GM18907 (cell line): Measurements from ENCODE around the gene GLI3.

Experiments used
- ATAC-seq: cut with Tn5 transposase; IDR thresholded peaks from one replicate; pipeline ENCODE4 v1.9.1; 2021; ENCODE audit warnings: mild to moderate bottlenecking, moderate library complexity; ENCODE audit not compliant: unreplicated experiment

The GLI3 gene

DNA sequence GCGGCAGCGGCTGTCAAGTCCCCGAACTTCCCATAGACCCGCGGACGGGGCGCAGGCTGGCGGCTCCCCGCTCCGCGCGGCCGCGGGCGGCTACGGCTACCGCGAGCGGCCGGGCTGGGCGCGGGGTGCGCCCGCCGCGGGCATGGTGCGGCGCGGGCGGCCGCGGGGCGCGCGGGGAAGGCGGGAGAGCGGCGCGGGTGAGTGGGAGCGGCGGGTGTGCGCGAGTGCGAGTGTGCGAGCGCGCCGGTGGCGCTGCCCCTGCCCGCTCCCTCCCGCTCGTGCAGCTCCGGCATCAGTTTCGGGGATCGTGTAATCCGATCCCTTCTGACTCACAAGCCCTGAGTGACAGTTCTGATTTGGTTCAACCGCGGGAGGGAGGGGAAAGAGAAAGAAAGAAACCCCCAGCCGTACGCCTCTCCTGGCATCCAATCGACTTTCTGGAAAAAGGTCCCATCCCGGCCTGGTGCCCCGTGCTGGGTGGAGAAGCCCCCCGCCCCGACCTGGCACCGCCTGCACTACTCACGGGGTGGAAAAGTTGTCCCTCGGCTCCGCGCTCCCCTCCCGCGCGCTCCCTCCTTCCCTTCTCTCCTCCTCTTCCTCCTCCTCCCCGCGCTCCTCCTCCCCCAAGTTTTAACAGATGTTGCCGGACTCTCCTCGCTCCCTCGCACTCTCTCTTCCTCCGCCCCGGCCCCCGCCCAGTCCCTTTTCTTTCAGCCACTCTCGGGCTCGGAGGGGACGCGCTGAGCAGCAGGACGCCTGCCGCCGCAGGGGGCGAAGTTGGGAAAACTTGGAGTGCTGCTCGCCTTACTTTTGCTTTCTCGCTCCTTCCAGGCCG lies at the start of gene GLI3:
Gene GLI3, minus strand, starts transcription at position 234 of the 835 bp plus-strand sequence. CDS start 13,956 bp downstream, outside the sequence.
- ATAC-seq, result peak; percentile 70

DNA sequence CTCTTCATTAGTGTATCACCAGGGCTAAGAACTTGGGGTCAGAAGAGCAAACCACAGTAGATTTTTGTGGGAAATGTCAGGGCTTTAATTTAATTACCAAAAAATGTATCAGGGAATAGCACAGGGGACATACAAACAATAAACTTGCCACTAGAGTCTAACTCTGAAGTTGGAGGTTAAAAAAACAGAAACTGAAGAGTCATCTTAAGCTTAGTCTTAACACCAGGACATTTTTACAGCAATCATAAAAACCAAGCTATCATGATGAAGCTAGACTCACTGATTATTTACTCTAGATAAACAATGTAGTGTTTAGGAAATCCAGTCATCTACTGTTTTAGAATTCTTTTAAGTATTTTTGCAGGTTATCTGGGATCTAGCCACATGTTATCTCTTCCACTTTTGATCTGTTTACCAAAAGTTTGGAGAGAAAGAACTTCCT lies 48.4 kb upstream of the GLI3 start:
- ATAC-seq, result no peak

DNA sequence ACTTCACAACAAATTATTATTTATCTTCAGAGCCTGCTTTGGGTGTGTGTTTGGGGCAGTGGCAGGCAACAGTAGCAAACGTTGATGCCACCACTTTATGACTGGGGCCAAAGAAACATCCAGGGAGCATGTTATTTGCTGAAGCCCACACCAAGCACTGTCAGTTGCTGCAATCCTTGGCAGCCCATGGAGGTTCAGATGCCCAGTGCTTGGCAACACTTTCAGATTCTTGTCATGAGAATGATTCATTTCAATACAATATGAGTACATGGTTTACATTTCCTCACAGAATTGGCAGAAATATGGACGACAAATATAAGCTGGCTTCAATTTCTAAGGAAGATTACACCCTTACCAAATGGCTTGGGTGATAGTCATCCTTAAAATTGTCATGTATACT lies 46.5 kb upstream of the GLI3 start:
- no peak for ATAC-seq

DNA sequence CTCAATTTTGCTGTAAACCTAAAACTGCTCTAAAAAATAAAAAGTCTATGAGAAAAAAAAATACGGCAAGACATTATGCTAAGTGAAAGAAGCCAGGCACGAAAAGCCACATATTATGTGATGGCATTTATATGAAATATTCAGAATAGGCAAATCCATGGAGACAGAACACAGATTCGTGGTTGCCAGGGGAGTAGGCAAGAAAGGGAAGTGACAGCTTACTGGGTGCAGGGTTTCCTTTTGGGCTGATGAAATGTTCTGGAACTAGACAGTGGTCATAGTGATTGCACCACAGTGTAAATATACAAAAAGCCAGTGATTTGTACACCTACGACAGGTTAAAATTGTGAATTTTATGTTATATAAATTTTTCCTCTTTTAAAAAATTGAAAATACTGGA lies 41.3 kb upstream of the GLI3 start:
- ATAC-seq, result no peak

DNA sequence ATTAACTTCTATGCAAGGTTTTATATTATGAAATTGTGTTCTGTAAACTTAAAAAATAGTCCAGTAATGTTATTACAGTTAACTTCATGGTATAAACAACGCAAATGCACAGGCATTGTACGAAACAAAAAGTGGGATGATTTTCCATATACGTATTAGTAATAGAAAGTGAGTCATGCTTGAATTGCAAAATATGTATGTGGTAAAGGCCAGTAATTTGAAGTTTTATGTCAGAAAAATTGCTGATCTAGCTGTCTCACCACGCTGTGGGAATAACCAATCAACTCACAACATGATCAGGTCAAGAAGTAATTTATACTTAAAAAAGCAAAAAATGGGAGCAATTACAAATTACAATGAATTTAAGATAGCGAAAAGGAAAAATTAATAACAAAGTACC lies 37.0 kb upstream of the GLI3 start:
- ATAC-seq, result no peak

DNA sequence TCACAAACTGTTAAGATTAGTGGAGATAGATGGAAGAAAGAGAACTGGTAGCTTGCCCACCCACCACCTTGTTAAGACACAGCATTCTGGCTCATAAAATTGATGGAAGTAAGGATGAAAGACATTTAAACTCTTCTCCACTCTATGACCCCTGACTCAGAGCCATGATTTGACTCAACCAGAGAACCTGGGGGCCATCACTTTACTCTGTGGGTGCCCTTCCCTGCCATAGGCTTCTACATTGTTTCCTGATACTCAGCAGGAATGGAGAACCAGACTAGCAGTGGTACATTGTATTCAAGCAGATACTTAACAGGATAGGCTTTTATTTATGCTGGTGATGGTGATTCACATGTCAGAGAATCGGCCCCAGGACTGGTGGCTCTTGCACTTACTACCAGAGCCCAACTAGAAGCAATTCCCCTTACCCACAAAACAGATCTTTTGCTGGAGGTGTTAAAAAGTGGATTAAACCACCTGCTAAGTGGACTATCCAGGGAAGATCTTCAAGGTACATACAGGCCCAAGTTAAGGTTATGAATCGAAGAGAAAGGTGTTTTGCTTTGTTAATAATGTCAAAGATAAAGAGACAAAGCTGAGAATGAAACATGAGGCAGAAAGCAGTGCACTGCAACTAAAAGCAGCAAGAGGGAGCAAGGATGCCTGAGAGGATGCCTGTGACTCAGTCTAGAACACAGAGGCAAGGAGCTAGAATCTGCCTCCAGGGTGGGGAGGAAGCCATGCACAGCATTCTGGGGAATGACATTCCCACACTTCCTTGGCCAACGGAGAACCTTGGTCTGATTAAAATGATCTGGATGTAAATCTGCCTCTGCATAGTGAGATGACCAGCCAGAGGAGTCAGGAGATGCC lies 36.0 kb upstream of the GLI3 start:
- ATAC-seq, result no peak

DNA sequence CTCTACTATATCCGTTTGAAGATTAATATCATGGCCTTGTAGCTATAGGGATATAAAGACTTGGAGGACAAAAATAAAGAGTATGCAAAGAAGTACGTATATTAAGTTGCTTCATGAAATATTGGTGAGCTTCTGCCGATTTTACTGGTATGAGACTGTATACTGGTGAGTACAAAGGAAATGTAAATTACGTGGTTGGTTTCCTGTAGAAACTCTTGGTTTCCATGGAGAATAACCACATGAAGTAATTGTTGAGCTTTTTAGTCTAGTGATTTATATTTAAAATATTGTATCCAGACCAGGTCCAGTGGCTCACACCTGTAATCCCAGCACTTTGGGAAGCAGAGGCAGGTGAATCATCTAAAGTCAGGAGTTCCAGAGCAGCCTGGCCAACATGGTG lies 32.2 kb upstream of the GLI3 start:
- no peak for ATAC-seq

DNA sequence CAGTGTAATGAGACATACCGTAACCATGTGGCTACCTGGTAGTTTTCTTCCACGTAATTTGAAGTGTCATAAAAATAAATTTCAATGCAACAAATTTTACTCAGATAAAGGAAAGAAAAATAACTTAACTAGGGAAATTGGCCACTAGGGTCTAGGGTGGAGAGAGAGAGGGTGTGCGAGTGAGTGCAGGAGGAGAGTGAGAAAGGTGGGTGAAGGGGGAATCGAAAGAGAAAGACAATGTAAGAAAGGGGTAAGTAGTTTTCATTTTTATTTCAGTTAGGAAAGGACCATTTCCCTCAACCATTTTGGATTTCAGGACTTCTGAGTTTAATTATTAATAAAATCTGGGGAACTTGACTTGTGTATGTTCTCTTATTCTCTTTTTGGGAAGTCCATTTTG lies 27.7 kb upstream of the GLI3 start:
- no peak for ATAC-seq

DNA sequence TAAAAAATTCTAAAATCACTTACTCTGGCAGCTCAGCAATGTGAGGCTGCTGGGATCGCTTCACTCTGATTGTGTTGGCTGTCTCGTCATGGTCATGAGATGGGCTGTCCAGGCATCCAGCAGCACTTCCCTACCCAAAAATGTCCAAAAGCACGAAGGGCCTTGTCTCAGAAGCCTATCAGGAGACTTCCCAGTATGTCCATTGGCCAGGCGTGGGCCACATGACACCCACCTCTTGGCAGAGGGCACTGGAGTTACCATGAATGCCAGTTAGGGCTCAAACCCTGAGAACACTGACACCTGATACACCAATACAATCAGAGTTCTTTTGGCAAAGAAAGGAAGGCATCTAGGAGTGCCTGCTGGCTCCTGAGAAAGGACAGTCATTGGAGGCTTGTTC lies 27.0 kb upstream of the GLI3 start:
- no peak for ATAC-seq

DNA sequence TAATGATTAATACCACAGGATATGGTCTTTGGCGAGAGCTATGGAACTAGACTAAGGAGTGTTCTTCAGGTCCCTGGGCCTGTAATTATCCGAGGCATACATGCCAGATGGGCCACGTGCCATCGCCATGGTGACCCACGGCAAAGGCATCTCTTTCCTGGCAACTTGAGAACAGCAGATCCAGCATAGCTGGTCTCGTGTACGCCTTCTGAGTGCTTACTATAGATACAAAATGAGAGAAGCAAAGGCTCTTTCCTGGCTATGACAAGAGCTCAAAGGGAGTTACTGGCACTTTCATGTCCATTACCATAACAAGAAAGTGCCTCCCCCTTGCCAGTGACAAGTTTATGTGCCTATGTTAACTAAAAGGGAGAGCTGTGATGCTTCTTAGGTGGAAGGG lies 26.0 kb upstream of the GLI3 start:
- ATAC-seq, result no peak

DNA sequence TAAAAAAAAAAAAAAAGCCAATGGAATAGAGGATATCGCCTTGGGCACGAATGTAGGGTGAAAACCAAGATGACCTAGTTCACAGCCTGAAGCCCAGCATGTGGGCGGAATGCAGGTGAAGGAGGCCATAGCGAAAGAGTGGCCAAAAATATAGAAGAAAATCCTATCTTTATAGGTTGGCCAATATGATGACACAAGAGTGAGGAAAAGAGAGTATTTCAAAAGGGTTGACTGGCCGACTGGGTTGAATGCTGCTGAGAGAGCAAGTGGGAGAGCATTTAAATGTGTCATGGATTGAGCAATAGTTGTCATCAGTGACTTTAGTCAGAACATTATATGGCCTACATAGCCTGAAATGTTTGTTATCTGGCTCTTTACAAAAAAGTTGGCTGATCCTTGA lies 17.2 kb upstream of the GLI3 start:
- no peak for ATAC-seq

DNA sequence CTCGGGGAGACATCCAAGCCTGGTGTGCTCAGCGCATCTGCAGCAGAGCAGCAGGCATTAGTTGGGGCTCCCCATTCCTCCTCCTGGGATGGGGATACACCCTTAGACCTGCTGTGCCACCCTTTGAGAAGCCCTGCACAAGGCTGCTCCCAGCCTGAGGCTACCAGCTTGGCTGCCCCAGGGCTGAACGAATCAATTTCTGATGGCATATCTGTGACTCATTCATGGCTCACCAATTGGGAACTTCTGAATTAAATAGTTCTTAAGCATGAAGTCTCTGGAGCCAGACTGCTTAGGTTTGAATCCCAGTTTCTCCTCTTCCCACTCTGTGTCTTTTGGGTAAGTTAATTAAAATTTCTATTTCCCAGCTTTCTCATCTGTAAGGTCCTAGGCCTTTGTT lies 16.3 kb upstream of the GLI3 start:
- no peak for ATAC-seq

DNA sequence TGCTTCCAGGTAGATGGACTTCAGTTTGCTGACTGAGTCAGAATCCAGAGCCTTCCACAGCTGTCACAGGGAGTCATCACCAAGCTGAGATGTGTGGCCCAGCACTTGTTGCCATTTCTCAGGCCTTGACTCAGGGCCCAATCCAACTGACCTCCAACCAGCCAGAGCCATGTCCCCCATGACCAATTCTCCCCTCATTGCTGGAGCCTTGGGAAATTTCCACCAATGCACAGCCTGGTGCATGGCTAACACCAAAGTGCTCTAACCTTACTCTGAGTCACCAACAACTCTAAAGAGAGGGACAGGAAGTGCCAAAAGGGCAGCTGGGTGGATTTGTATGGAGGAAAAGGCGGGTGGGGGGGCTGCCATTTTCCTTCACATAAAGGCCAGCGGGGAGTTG lies 13.4 kb upstream of the GLI3 start:
- ATAC-seq, result no peak

DNA sequence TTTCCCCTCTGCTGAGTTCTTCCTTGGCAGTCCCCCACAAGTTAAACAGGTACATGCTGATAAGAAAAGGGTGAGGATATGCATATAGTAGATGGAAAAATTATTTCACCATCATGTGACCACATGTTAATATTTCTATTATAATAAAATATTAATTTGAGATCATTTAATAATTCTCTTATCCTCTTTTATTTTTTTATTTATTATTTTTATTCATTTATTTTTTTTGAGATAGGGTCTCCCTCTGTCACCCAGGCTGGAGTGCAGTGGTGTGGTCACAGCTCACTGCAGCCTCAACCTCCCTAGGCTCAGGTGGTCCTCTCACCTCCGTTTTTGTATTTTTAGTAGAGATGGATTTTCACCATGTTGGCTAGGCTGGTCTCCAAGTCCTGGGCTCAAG lies 11.6 kb upstream of the GLI3 start:
- ATAC-seq, result no peak

DNA sequence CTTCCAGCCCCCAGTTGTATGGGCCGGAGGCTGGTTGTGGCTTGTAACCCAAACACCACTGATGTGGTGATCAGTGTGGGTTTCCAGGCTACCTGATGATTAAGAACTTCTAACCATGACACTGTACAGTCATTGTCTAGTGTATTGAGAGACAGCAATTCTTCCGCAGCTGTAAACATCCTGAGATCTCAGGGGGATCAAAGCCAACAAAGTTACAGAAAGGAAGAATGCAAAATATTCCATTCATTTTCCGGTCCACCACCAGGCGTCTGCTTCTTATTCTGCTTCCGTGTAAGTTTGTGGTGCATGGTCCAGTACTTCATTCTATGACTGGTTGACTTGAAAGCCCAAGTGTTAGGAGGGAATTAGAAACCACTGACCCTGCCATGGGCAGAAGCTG lies 10.3 kb upstream of the GLI3 start:
- no peak for ATAC-seq

DNA sequence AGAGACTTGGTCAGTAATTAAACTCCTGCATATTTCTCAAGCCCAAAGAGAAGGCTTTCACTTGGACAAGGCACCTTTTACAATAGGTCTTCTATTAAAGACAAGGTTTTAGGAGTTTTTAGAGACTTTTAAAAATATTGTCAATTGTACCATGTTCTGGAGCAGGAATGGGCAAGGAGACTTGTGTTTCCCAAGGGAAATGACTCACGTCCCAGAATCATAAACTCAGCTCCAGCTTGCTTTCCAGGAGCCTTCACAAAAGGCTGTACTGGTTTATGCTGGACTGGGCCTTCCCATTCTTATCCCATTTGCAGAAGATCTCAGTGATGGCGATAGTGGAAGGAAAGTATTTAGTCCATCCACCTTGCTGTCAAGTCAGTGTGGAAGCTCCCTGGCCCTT lies 7.8 kb upstream of the GLI3 start:
- ATAC-seq, result no peak

DNA sequence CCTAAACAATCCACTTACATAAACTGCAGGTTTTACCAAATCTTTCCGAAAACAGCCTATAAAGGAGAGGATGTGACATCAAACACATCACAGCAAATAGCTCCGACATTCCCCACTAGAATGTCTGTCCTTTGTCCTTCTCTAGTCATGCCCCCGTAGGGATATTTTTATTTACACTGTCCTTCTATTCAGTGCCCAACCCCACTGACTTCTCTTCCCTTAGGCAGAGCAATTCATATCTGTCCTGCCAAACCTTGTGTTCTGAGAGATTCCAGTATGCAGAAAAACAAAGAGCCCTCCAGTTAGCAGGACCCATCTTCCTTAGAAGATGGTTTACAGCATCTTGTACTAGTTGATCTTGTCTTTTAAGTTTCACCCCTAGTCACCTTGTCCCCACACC lies 5.4 kb upstream of the GLI3 start:
- no peak for ATAC-seq

DNA sequence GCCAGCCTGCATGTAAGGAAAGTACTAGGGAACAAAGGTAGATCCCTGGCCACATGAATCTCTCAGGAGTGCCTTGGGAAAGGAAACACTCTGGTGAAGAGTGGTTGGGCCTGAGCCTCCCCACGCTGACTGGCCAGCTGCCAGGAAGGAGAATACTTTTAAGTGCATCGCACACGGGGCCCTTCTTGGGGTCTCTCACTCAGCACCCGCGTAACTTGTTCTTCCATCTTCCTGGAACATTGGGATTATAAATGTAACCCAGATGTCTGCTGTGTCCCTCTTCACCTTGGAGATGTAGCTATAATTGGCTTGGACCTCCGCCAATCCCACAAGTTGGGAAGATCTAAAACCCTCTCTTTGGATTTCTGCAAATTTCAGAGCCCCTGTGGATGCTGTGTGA lies 4.4 kb upstream of the GLI3 start:
- ATAC-seq, result no peak

DNA sequence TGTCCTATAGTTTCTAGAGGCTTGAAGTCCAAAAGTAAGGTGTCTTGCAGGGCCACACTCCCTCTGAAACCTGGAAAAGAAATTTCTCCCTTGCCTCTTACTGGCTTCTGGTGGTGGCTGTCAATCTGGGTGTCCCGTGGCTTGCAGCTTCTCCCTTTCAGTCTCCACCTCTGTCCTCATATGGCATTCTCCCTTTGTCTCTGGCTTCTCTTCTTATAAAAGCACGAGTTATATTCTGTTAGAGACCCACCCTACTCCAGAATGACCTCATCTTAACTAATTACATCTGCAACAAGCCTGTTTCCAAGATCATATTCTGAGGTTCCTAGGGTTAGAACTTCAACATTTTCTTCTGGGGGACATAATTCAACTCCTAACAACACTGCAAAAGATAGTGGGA lies 3.4 kb upstream of the GLI3 start:
- no peak for ATAC-seq

DNA sequence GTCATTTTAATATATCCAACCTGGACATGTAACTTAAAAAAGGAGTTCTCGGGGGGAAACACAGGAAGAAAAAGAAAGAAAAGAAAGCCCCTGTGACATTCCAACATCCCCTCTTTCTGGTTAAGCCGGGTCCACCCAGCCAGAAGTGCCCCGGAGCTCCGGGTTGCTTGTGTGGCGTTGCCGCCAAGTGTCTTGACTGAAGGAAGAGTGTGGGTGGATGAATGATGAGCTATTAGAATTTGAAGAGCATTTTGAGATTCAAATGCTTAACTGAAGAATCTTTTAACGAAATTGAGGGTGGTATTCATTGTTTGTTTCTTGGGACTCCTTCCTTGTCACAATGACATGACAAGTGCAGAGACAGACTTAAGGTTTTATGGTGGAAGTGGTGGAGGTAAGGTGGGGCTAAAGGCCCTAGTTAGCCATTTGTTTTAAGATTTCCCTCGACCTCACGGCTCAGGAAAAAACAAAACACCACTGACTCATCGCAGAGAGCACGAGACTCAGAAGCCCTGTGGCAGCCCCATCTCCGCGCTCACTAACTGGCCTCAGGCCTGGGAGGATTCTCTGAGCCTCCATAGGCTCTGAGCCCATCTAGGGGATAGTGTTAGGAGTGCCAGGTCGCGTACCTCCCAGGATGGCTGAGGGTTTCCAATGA lies 1.8 kb upstream of the GLI3 start:
- no peak for ATAC-seq

DNA sequence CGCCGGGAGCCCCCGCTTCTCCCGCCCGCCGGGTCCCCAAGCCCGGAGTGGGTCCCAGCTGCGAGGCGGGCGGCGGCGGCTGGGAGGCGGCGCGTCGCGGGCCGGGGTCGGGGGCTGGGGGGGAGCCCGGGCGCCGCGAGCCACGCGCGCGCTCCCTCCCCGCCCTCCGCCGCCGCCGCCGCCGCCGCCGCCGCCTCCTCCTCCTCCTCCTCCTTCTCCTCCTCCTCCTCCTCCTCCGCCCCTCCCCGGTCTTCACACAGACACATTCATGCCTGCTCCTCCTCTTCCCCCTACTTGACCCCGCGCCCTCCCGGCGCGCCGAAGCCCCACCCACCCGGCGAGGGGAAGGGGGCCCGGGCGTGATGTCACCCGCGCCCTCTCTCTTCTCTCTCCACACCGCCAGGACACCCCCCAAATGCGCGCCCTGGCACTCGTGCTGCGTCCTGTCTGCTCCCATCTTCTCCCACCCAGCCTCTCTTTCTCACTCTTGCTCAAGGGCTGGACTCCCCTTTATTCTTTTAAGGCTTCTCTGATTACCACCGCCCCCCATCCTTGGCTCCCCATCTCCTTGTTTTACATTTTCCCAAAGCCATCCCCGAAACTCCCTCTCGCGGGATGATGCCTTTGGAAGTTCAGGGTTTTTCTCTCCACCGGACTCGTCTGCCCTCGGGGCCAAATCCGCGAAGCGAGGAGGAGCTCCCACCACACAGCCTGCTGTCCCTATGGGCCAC lies 967 bp upstream of the GLI3 start:
- ATAC-seq, result no peak
